GM23338 (cell line): ENCODE measurements around the gene LYG2. TPM values are rescaled to one million over a fixed set of nuclear protein-coding genes. Genes with fewer than 3 reads are reported as not detected.

Source experiments
- polyA plus RNA-seq: library from polyadenylated mRNA; unstranded; fragments of >200 nt; fragmentation: Nextera tagmentation; extraction: Ambion mirVana; gene quantifications from 2 replicates; pipeline ENCODE4 v1.2.1, GENCODE V29; 2016
- small RNA-seq: library from RNA; depleted of rRNA; stranded (forward); fragments of <200 nt; gene quantifications from one replicate; pipeline ENCODE3, GENCODE V24; 2014; ENCODE audit warnings: low replicate concordance
- total RNA-seq: library from RNA; depleted of rRNA; stranded (reverse); fragments of >200 nt; shearing (Covaris generic); gene quantifications from 2 replicates; pipeline ENCODE4 v1.2.3, GENCODE V29; 2014; rRNA removed

LYG2 gene
- total and polyA plus RNA-seq, 2 experiments from 2014 or later, result 0.99 TPM; not detected in 1

Small RNA genes lying within 50 kb of the gene (small RNA-seq; reads per million reads assigned to genes)
- gene AC092587.1, result not detected

Other genes starting within 250 kb of the LYG2 start
- 6.4 and 8.4 TPM in 2 replicates for gene C2orf15, start 114.0 kb downstream of the LYG2 start, total RNA-seq
- gene C2orf15, start 114.0 kb downstream of the LYG2 start, polyA plus RNA-seq, result 6.4 and 7.9 TPM in 2 replicates
- gene TSGA10, start 100.7 kb downstream of the LYG2 start, total RNA-seq, result 6.4 and 9.9 TPM in 2 replicates
- 23.0 and 24.2 TPM in 2 replicates for gene TSGA10, start 100.7 kb downstream of the LYG2 start, polyA plus RNA-seq
- 7.7 and 11.5 TPM in 2 replicates for gene LIPT1, start 100.7 kb downstream of the LYG2 start, total RNA-seq
- 12.7 and 15.4 TPM in 2 replicates for gene LIPT1, start 100.7 kb downstream of the LYG2 start, polyA plus RNA-seq
- 31.4 and 37.9 TPM in 2 replicates for gene MITD1, start 74.6 kb downstream of the LYG2 start, total RNA-seq
- 105 and 107 TPM in 2 replicates for gene MITD1, start 74.6 kb downstream of the LYG2 start, polyA plus RNA-seq
- 46.4 and 51.4 TPM in 2 replicates for gene MRPL30, start 74.5 kb downstream of the LYG2 start, total RNA-seq
- gene MRPL30, start 74.5 kb downstream of the LYG2 start, polyA plus RNA-seq, result 53.7 and 59.5 TPM in 2 replicates
- gene LYG1, start 45.5 kb upstream of the LYG2 start, total RNA-seq, result 0.35 TPM in 1 of 2 replicates, not detected in the other
- 0.50 and 0.57 TPM in 2 replicates for gene LYG1, start 45.5 kb upstream of the LYG2 start, polyA plus RNA-seq
- gene TXNDC9, start 80.7 kb upstream of the LYG2 start, total RNA-seq, result 48.1 and 54.4 TPM in 2 replicates
- 56.6 and 67.4 TPM in 2 replicates for gene TXNDC9, start 80.7 kb upstream of the LYG2 start, polyA plus RNA-seq
- gene EIF5B, start 81.7 kb upstream of the LYG2 start, total RNA-seq, result 32.5 and 34.2 TPM in 2 replicates
- 91.2 and 108 TPM in 2 replicates for gene EIF5B, start 81.7 kb upstream of the LYG2 start, polyA plus RNA-seq
- 39.1 and 46.7 TPM in 2 replicates for gene REV1, start 234.4 kb upstream of the LYG2 start, total RNA-seq
- gene REV1, start 234.4 kb upstream of the LYG2 start, polyA plus RNA-seq, result 30.2 and 32.9 TPM in 2 replicates